Fibroblast of lung (primary cell): Measurements from ENCODE around the gene CYTH1.

Experiments
- EZH2 ChIP-seq: IDR thresholded peaks from 2 replicates; pipeline ENCODE4 v1.5.1; 2012; ENCODE audit warnings: low read length, control low read depth, mild to moderate bottlenecking; ENCODE audit errors: missing control alignments
- TF ChIP-seq, protein P1 (sequence below), 2 donors: IDR thresholded peaks in 1 of 2; conservative IDR thresholded peaks in 1 of 2; 1 replicate in 1 of 2; 2 replicates in 1 of 2; pipeline ENCODE4 v1.5.1; 2011 to 2012; ENCODE audit warnings: low read length in 2 of 2, control low read depth in 1 of 2, inconsistent platforms in 1 of 2, low read depth in 1 of 2, mild to moderate bottlenecking in 1 of 2

DNA sequence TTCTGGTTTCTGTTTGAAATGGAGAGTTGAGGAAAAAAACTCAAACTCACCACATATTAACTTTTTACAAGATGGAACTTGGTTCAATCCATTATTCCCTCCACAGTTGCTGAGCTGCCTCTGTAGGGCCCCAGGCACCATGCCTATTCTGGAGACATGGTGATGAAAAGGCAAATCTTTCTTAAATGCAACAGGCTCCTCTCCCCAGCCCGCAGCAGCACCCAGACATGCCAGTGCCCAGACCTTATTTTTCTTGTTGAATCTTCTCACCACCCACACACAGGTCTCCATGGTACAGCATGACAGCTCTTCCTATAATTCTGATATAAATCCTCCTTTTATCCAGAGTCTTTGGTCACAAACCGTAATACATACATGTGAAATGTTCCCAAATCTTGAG, 7.6 kb downstream of the CYTH1 start:
- no peak for TF ChIP-seq EZH2
- TF ChIP-seq, protein P1, sequence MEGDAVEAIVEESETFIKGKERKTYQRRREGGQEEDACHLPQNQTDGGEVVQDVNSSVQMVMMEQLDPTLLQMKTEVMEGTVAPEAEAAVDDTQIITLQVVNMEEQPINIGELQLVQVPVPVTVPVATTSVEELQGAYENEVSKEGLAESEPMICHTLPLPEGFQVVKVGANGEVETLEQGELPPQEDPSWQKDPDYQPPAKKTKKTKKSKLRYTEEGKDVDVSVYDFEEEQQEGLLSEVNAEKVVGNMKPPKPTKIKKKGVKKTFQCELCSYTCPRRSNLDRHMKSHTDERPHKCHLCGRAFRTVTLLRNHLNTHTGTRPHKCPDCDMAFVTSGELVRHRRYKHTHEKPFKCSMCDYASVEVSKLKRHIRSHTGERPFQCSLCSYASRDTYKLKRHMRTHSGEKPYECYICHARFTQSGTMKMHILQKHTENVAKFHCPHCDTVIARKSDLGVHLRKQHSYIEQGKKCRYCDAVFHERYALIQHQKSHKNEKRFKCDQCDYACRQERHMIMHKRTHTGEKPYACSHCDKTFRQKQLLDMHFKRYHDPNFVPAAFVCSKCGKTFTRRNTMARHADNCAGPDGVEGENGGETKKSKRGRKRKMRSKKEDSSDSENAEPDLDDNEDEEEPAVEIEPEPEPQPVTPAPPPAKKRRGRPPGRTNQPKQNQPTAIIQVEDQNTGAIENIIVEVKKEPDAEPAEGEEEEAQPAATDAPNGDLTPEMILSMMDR (conservative IDR thresholded peaks at IDR 0.05 in 1 of 2, IDR thresholded peaks at IDR 0.05 in 1 of 2; ENCODE audit: low read depth in 1 of 2, low read length in 2 of 2): no peak
